Measurements from ENCODE around the gene RGL1.

DNA sequence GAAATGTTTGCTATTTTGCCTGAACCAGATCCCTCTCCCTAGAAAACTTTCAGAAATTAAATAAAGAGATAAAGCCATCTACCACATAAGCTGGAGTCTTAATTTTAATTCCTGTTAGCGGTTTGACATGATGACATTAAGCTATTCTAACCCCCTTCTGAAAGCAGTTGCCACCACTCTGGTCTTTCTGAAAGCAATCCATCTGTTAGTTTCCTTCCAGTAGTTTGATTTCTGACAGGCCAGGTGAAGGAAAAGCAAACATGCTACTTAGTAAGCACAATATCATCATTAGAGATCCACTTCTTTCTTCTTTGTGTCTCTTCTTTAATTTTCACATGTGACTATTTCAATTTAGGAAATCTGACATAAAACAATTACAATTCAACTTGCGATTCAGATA, 39.9 kb downstream of the RGL1 start:
- TF ChIP-seq POLR2A (IDR thresholded peaks at IDR 0.05; ENCODE audit: low read length) (no peak), GATA1 (IDR thresholded peaks at IDR 0.05; ENCODE audit: low read depth, low read length) (no peak)

Data from erythroblast (primary cell).